Mesenteric fat pad (tissue), 1 donor: Measurements from ENCODE around the gene ADARB1. TPM values are rescaled to one million over a fixed set of nuclear protein-coding genes. Genes with fewer than 3 reads are reported as not detected.

Source experiments
- DNase-seq: peaks from one replicate; pipeline ENCODE4 v3.0.0-alpha.2; 2020; ENCODE audit warnings: low spot score
- total RNA-seq: library from RNA; stranded (reverse); fragmentation: NEBNext Ultra II Directional; extraction: Animal tissue kit (Norgen Biotek cat#: 25700); gene quantifications from one replicate; pipeline ENCODE4 v1.2.1, GENCODE V29; 2021
- donor health status: DM: yes; HTN: yes; CAD: no.

ADARB1 gene
- total RNA-seq, 1 donor from 2014 or later, result 39.6 TPM

GRCh38 chr21:45259206-45259840 is 184.9 kb downstream of the ADARB1 start:
- no peak for DNase-seq

GRCh38 chr21:45260191-45260825 is 185.9 kb downstream of the ADARB1 start:
- no peak for DNase-seq

GRCh38 chr21:45261093-45261492 is 186.7 kb downstream of the ADARB1 start:
- DNase-seq, result no peak

GRCh38 chr21:45262041-45262581 is 187.7 kb downstream of the ADARB1 start:
- DNase-seq, result peak; percentile 65

GRCh38 chr21:45262616-45263015 is 188.2 kb downstream of the ADARB1 start:
- peak; percentile 83 for DNase-seq

- peak; percentile 69 for DNase-seq
Measured at GRCh38 chr21:45263534-45263933, 189.2 kb downstream of the ADARB1 start.

GRCh38 chr21:45264146-45264911 is 189.9 kb downstream of the ADARB1 start:
- peak; percentile 69 for DNase-seq

GRCh38 chr21:45264912-45265515 is 190.6 kb downstream of the ADARB1 start:
- DNase-seq, result peak; percentile 87

GRCh38 chr21:45265721-45266517 is 191.5 kb downstream of the ADARB1 start:
- peak; percentile 86 for DNase-seq

GRCh38 chr21:45266518-45267389 is 192.4 kb downstream of the ADARB1 start:
- peak; percentile 51 for DNase-seq

GRCh38 chr21:45267390-45267760 is 193.0 kb downstream of the ADARB1 start:
- peak; percentile 68 for DNase-seq

GRCh38 chr21:45269861-45270260 is 195.5 kb downstream of the ADARB1 start:
- peak; percentile 71 for DNase-seq

- peak; percentile 62 for DNase-seq
Measured at GRCh38 chr21:45270306-45270821, 196.0 kb downstream of the ADARB1 start.

Other genes with a start within 250 kb of the ADARB1 start
- 161 TPM for gene PTTG1IP, start 200.9 kb upstream of the ADARB1 start, total RNA-seq
- gene ITGB2, start 153.7 kb upstream of the ADARB1 start, total RNA-seq, result 131 TPM
- gene SLX9, start 134.6 kb upstream of the ADARB1 start, total RNA-seq, result 31.8 TPM
- gene POFUT2, start 213.3 kb downstream of the ADARB1 start, total RNA-seq, result 29.6 TPM